ENCODE results near the gene CADM2. TPM values are rescaled to one million over a fixed set of nuclear protein-coding genes. Genes with fewer than 3 reads are reported as not detected.

CADM2 gene
- polyA plus RNA-seq, 1 donor from 2014 or later, result 4.5 TPM

DNA sequence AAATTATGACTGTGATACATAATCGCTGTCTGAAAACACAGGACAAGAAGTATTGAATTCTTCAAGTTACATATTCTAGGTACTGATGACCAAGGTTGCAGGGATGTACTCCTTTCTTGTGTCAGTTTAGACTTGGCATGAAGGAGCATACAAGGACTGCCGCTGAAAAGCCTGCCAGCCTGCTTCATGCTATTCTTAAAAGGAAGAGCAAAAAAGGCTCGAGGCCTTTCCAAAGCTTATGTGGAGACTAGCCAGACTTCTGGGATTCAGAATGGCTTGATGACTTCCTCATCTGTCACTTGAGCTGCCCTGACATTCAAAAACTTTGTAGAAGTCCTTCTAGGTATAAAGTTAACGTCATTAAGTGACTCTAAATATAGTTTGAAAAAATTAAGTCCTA lies 92.0 kb downstream of the CADM2 start:
- no peak overlapping the region for H3K9ac ChIP-seq (ENCODE audit: low read length)
- no peaks in the 10 kb centered on the region for H3K27me3 ChIP-seq (ENCODE audit: insufficient read depth, low read depth, low read length)
- no peak overlapping the region for H2AFZ ChIP-seq (ENCODE audit: low read depth, low read length)
- no peaks in the 10 kb centered on the region for H3K9me2 ChIP-seq (ENCODE audit: insufficient read depth, low read length)
- H3K36me3 ChIP-seq (ENCODE audit: insufficient read depth, low read length), result no peaks in the 10 kb centered on the region
- H3F3A ChIP-seq (ENCODE audit: insufficient read depth, low read length, poor library complexity, severe bottlenecking), result no peaks in the 10 kb centered on the region
- no peak overlapping the region for H3K4me2 ChIP-seq (ENCODE audit: low read length)
- H3K9me3 ChIP-seq (ENCODE audit: low read length), result no peaks in the 10 kb centered on the region
- H3K27ac ChIP-seq (ENCODE audit: low read length), result no peak overlapping the region
- H3K79me2 ChIP-seq (replicated peaks; ENCODE audit: insufficient read depth, low read length), result no peaks in the 10 kb centered on the region
- H3K4me3 ChIP-seq (ENCODE audit: low read length), result no peak overlapping the region
- H4K20me1 ChIP-seq (ENCODE audit: insufficient read depth), result no peaks in the 10 kb centered on the region
- TF ChIP-seq, protein P1, sequence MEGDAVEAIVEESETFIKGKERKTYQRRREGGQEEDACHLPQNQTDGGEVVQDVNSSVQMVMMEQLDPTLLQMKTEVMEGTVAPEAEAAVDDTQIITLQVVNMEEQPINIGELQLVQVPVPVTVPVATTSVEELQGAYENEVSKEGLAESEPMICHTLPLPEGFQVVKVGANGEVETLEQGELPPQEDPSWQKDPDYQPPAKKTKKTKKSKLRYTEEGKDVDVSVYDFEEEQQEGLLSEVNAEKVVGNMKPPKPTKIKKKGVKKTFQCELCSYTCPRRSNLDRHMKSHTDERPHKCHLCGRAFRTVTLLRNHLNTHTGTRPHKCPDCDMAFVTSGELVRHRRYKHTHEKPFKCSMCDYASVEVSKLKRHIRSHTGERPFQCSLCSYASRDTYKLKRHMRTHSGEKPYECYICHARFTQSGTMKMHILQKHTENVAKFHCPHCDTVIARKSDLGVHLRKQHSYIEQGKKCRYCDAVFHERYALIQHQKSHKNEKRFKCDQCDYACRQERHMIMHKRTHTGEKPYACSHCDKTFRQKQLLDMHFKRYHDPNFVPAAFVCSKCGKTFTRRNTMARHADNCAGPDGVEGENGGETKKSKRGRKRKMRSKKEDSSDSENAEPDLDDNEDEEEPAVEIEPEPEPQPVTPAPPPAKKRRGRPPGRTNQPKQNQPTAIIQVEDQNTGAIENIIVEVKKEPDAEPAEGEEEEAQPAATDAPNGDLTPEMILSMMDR (IDR thresholded peaks at IDR 0.05; ENCODE audit: poor library complexity, severe bottlenecking), result no peak
- TF ChIP-seq RAD21 (conservative IDR thresholded peaks at IDR 0.05) (no peak), MXI1 (conservative IDR thresholded peaks at IDR 0.05; ENCODE audit: poor library complexity, severe bottlenecking) (no peak), SMC3 (conservative IDR thresholded peaks at IDR 0.05; ENCODE audit: poor library complexity) (no peak), POLR2AphosphoS5 (IDR thresholded peaks at IDR 0.05) (no peak), TAF1 (IDR thresholded peaks at IDR 0.05; ENCODE audit: low read depth) (no peak), EZH2 (IDR thresholded peaks at IDR 0.05; ENCODE audit: borderline replicate concordance, insufficient read depth, low read length, poor library complexity, severe bottlenecking) (no peak), EP300 (conservative IDR thresholded peaks at IDR 0.05; ENCODE audit: poor library complexity, severe bottlenecking) (no peak)
- TF ChIP-seq, protein P2, sequence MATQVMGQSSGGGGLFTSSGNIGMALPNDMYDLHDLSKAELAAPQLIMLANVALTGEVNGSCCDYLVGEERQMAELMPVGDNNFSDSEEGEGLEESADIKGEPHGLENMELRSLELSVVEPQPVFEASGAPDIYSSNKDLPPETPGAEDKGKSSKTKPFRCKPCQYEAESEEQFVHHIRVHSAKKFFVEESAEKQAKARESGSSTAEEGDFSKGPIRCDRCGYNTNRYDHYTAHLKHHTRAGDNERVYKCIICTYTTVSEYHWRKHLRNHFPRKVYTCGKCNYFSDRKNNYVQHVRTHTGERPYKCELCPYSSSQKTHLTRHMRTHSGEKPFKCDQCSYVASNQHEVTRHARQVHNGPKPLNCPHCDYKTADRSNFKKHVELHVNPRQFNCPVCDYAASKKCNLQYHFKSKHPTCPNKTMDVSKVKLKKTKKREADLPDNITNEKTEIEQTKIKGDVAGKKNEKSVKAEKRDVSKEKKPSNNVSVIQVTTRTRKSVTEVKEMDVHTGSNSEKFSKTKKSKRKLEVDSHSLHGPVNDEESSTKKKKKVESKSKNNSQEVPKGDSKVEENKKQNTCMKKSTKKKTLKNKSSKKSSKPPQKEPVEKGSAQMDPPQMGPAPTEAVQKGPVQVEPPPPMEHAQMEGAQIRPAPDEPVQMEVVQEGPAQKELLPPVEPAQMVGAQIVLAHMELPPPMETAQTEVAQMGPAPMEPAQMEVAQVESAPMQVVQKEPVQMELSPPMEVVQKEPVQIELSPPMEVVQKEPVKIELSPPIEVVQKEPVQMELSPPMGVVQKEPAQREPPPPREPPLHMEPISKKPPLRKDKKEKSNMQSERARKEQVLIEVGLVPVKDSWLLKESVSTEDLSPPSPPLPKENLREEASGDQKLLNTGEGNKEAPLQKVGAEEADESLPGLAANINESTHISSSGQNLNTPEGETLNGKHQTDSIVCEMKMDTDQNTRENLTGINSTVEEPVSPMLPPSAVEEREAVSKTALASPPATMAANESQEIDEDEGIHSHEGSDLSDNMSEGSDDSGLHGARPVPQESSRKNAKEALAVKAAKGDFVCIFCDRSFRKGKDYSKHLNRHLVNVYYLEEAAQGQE (IDR thresholded peaks at IDR 0.05; ENCODE audit: borderline replicate concordance), result no peak

DNA sequence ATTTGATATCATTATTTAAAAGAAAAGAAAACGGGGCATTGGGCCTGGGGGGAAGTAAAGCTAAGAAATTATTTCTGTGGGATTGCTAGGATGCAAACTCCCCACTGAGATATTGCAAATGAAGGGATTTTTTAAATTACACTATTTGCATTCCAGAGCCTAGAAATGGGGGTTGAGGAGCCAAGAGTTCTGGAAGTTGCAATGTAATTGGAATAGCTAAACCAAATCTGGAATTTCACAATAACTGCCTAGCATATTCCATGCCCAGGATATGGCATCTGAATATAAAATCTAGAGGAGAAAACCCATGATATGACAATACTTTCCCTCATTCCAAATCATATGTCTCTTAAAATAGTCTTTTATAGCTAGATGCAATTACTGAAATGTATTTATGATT lies 93.0 kb downstream of the CADM2 start:
- no peak overlapping the region for H2AFZ ChIP-seq (ENCODE audit: low read depth, low read length)
- TF ChIP-seq EP300 (conservative IDR thresholded peaks at IDR 0.05; ENCODE audit: poor library complexity, severe bottlenecking) (no peak), TAF1 (IDR thresholded peaks at IDR 0.05; ENCODE audit: low read depth) (no peak), MXI1 (conservative IDR thresholded peaks at IDR 0.05; ENCODE audit: poor library complexity, severe bottlenecking) (no peak), EZH2 (IDR thresholded peaks at IDR 0.05; ENCODE audit: borderline replicate concordance, insufficient read depth, low read length, poor library complexity, severe bottlenecking) (no peak), RAD21 (conservative IDR thresholded peaks at IDR 0.05) (no peak), SMC3 (conservative IDR thresholded peaks at IDR 0.05; ENCODE audit: poor library complexity) (no peak), POLR2AphosphoS5 (IDR thresholded peaks at IDR 0.05) (no peak)
- TF ChIP-seq, protein P2 (IDR thresholded peaks at IDR 0.05; ENCODE audit: borderline replicate concordance), result no peak
- TF ChIP-seq, protein P1 (IDR thresholded peaks at IDR 0.05; ENCODE audit: poor library complexity, severe bottlenecking), result no peak
- no peak overlapping the region for H3K4me2 ChIP-seq (ENCODE audit: low read length)
- H3K4me3 ChIP-seq (ENCODE audit: low read length), result no peak overlapping the region
- H3K9me3 ChIP-seq (ENCODE audit: low read length), result no peaks in the 10 kb centered on the region
- H3F3A ChIP-seq (ENCODE audit: insufficient read depth, low read length, poor library complexity, severe bottlenecking), result no peaks in the 10 kb centered on the region
- H3K36me3 ChIP-seq (ENCODE audit: insufficient read depth, low read length), result no peaks in the 10 kb centered on the region
- no peak overlapping the region for H3K27ac ChIP-seq (ENCODE audit: low read length)
- H3K79me2 ChIP-seq (replicated peaks; ENCODE audit: insufficient read depth, low read length), result no peaks in the 10 kb centered on the region
- H4K20me1 ChIP-seq (ENCODE audit: insufficient read depth), result no peaks in the 10 kb centered on the region
- no peak overlapping the region for H3K9ac ChIP-seq (ENCODE audit: low read length)
- no peaks in the 10 kb centered on the region for H3K27me3 ChIP-seq (ENCODE audit: insufficient read depth, low read depth, low read length)
- H3K9me2 ChIP-seq (ENCODE audit: insufficient read depth, low read length), result no peaks in the 10 kb centered on the region

Data from neural cell (in vitro differentiated cells).